ENCODE data around the gene FOXP1.

- no peak for TF ChIP-seq CTCF (conservative IDR thresholded peaks at IDR 0.05; ENCODE audit: low read depth, low read length)
- no peak for TF ChIP-seq EZH2 (IDR thresholded peaks at IDR 0.05; ENCODE audit: borderline replicate concordance, low read depth, low read length, poor library complexity, severe bottlenecking)
These were observed 3.3 kb upstream of the FOXP1 start for GRCh38 chr3:71586810-71587242.
